HG03280 (cell line): ENCODE results near the gene CPS1.

Experiments used
- ATAC-seq: cut with Tn5 transposase; IDR thresholded peaks from one replicate; pipeline ENCODE4 v1.9.1; 2021; ENCODE audit warnings: mild to moderate bottlenecking, moderate library complexity; ENCODE audit not compliant: unreplicated experiment

The CPS1 gene

GRCh38 chr2:210546424-210547208 lies 9.8 kb upstream of the CPS1 start:
- no peak for ATAC-seq

- no peak for ATAC-seq
Measured at GRCh38 chr2:210548031-210548430, 8.4 kb upstream of the CPS1 start.

- ATAC-seq = no peak
Measured at GRCh38 chr2:210548878-210549384, 7.5 kb upstream of the CPS1 start.

GRCh38 chr2:210551001-210551400 lies 5.4 kb upstream of the CPS1 start:
- ATAC-seq = no peak

- no peak for ATAC-seq
Measured at GRCh38 chr2:210553373-210553772, 3.0 kb upstream of the CPS1 start.

- ATAC-seq = no peak
Measured at GRCh38 chr2:210555555-210555954, 844 bp upstream of the CPS1 start.

GRCh38 chr2:210557721-210558120 lies 1.3 kb downstream of the CPS1 start:
- no peak for ATAC-seq

- no peak for ATAC-seq
Measured at GRCh38 chr2:210558708-210559107, 2.3 kb downstream of the CPS1 start.

GRCh38 chr2:210559182-210559581 lies 2.8 kb downstream of the CPS1 start:
- no peak for ATAC-seq

- no peak for ATAC-seq
Measured at GRCh38 chr2:210561475-210561874, 5.1 kb downstream of the CPS1 start.

- no peak for ATAC-seq
Measured at GRCh38 chr2:210562091-210562490, 5.7 kb downstream of the CPS1 start.

GRCh38 chr2:210562502-210563080 lies 6.2 kb downstream of the CPS1 start:
- ATAC-seq = no peak

GRCh38 chr2:210567279-210567678 lies 10.9 kb downstream of the CPS1 start:
- ATAC-seq = no peak

- ATAC-seq = no peak
Measured at GRCh38 chr2:210568108-210568507, 11.7 kb downstream of the CPS1 start.

GRCh38 chr2:210577263-210578071 lies 21.1 kb downstream of the CPS1 start:
- peak; percentile 86 for ATAC-seq

GRCh38 chr2:210584834-210585233 lies 28.4 kb downstream of the CPS1 start:
- no peak for ATAC-seq

GRCh38 chr2:210586381-210586780 lies 30.0 kb downstream of the CPS1 start:
- no peak for ATAC-seq

GRCh38 chr2:210591663-210592062 lies 35.3 kb downstream of the CPS1 start:
- no peak for ATAC-seq

- no peak for ATAC-seq
Measured at GRCh38 chr2:210592726-210593125, 36.3 kb downstream of the CPS1 start.

- no peak for ATAC-seq
Measured at GRCh38 chr2:210593166-210593565, 36.8 kb downstream of the CPS1 start.

- no peak for ATAC-seq
Measured at GRCh38 chr2:210598219-210598618, 41.8 kb downstream of the CPS1 start.

GRCh38 chr2:210599476-210599875 lies 43.1 kb downstream of the CPS1 start:
- ATAC-seq = no peak
